Transverse colon (tissue), 4 donors: ENCODE data around the gene PLAU. TPM values are rescaled to one million over a fixed set of nuclear protein-coding genes. Genes with fewer than 3 reads are reported as not detected.
A peak's percentile ranks its signal among the peaks of the same experiment; 100 is the strongest.
"Not testable (repeated sequence)": the region's sequence is repeated elsewhere in the genome, so short reads cannot be mapped to it uniquely, and the experiment has no call there.

Experiments
- DNase-seq: peaks from one replicate; pipeline ENCODE4 v3.0.0-alpha.2; 2019
- H3K27ac ChIP-seq, 4 donors: fragments of 200-600 bp; sonication (generic); 2 replicates each; pipeline ENCODE4 v1.5.1; 2016 to 2018; ENCODE audit warnings: inconsistent platforms in 4 of 4
- H3K27me3 ChIP-seq: fragments of 200-600 bp; sonication (generic); 2 replicates; pipeline ENCODE4 v1.5.1; 2017; ENCODE audit warnings: inconsistent platforms
- H3K36me3 ChIP-seq, 4 donors: fragments of 200-600 bp; sonication (generic); 2 replicates each; pipeline ENCODE4 v1.5.1; 2017 to 2019; ENCODE audit warnings: inconsistent platforms in 4 of 4
- H3K4me1 ChIP-seq, 4 donors: fragments of 200-600 bp; sonication (generic); 2 replicates each; pipeline ENCODE4 v1.5.1; 2017 to 2020; ENCODE audit warnings: inconsistent platforms in 4 of 4
- H3K4me3 ChIP-seq, 4 donors: fragments of 200-600 bp; sonication (generic); 1 replicate in 1 of 4; 2 replicates in 3 of 4; pipeline versions ENCODE4 v1.5.1 to v1.6.1; 2017 to 2019; ENCODE audit warnings: inconsistent platforms in 4 of 4
- H3K9me3 ChIP-seq, 2 donors: fragments of 200-600 bp; sonication (generic); 2 replicates each; pipeline ENCODE4 v1.5.1; 2017 to 2019; ENCODE audit warnings: inconsistent platforms in 2 of 2
- CTCF ChIP-seq, 5 experiments: fragments of 200-600 bp in 3 of 5; fragments of 450-650 bp in 2 of 5; sonication (generic) in 3 of 5; IDR thresholded peaks; 1 replicate in 2 of 5; 2 replicates in 3 of 5; pipeline ENCODE4 v1.5.1; 2016 to 2017; ENCODE audit warnings: antibody characterized with exemption in 5 of 5, inconsistent platforms in 3 of 5, mild to moderate bottlenecking in 2 of 5, moderate library complexity in 1 of 5
- EP300 ChIP-seq: sonication (generic); formaldehyde crosslinking; IDR thresholded peaks from one replicate; pipeline ENCODE4 v1.6.1; 2017; ENCODE audit warnings: antibody characterized with exemption, low read depth
- POLR2A ChIP-seq: fragments of 450-650 bp; IDR thresholded peaks from one replicate; pipeline ENCODE4 v1.6.1; 2016; ENCODE audit warnings: antibody characterized with exemption, mild to moderate bottlenecking, moderate library complexity
- POLR2AphosphoS5 ChIP-seq, 3 donors: sonication (generic); formaldehyde crosslinking; IDR thresholded peaks; one replicate each; pipeline ENCODE4 v1.6.1; 2016; ENCODE audit warnings: antibody characterized with exemption in 3 of 3
- WGBS, 2 donors: methylation state at CpG; one replicate each; pipeline ENCODE4 v1.1.5; 2018; ENCODE audit warnings: low coverage in 1 of 2; 5-methylcytosine and 5-hydroxymethylcytosine counted together
- in situ Hi-C, 4 donors: fragments of 200-750 bp; cut with MboI; loops; one replicate each; pipeline versions ENCODE4 v1.15.0 to v1.15.1; 2017; ENCODE audit warnings: low sequenced_read_pairs in 3 of 4, low pct_ligation_motif_present in 1 of 4, low pct_unique_long_range_greater_than_20kb in 1 of 4
- intact Hi-C: fragments of 100-400 bp; cut with DNase I; formaldehyde crosslinking; loops from one replicate; pipeline ENCODE4 v1.15.1; 2023; ENCODE audit warnings: low total_unique reads
- total RNA-seq, 4 donors: library from RNA; depleted of rRNA; stranded (reverse); fragments of >200 nt; gene quantifications; one replicate each; pipeline ENCODE4 v1.1.0, GENCODE V29; 2016

PLAU gene
- total RNA-seq, 4 donors from 2014 or later, result 0.75 to 8.0 (median 2.3) TPM

- in situ Hi-C loops, result no loop called here
- peaks cover 0 to 26% (median 9%) of the 10 kb centered on the region in 4 donors for H3K4me1 ChIP-seq
- TF ChIP-seq POLR2A (no peak), EP300 (no peak), CTCF (IDR thresholded peaks at IDR 0.05) (no peak), POLR2AphosphoS5 (IDR thresholded peaks at IDR 0.05) (no peak)
Measured at GRCh38 chr10:73917566-73918305, 6.8 kb downstream of the PLAU start.

GRCh38 chr10:73919481-73919880, 8.5 kb downstream of the PLAU start:
- intact Hi-C loops, H3K36me3 ChIP-seq, H3K9me3 ChIP-seq, in situ Hi-C loops, DNase-seq, H3K4me3 ChIP-seq, H3K27me3 ChIP-seq: not testable (repeated sequence)
- peaks cover 0 to 26% (median 9%) of the 10 kb centered on the region in 4 donors for H3K4me1 ChIP-seq
- H3K27ac ChIP-seq, result peak overlapping the region; percentile 27 to 71 (median 48)
- 85 to 91% methylated on average over 6 to 8 of the region's 8 CpGs for WGBS, 2 donors

More at GRCh38 chr10:73917566-73918305, 6.8 kb downstream of the PLAU start:
- DNase-seq, result no peak
- 98 to 100% methylated on average over 2 to 3 of the region's 3 CpGs for WGBS, 2 donors
- Histone ChIP-seq H3K27ac (peak overlapping the region in 3 of 4 donors; percentile 1 to 30 (median 26)), H3K4me3 (no peak overlapping the region), H3K9me3 (no peaks in the 10 kb centered on the region), H3K27me3 (no peaks in the 10 kb centered on the region), H3K36me3 (no peaks in the 10 kb centered on the region)
- intact Hi-C loops, result no loop called here

GRCh38 chr10:73920089-73920488, 9.2 kb downstream of the PLAU start:
- Histone ChIP-seq H3K9me3 (no peaks in the 10 kb centered on the region), H3K27ac (peak overlapping the region; percentile 27 to 71 (median 48)), H3K36me3 (no peaks in the 10 kb centered on the region), H3K4me3 (no peak overlapping the region), H3K4me1 (peaks cover 0 to 26% (median 9%) of the 10 kb centered on the region in 4 donors), H3K27me3 (no peaks in the 10 kb centered on the region)
- in situ Hi-C loops (no loop called here), intact Hi-C loops (no loop called here)
- 43 to 53% methylated on average over 4 of the region's 4 CpGs for WGBS, 2 donors
- TF ChIP-seq CTCF (IDR thresholded peaks at IDR 0.05) (no peak), POLR2AphosphoS5 (IDR thresholded peaks at IDR 0.05) (no peak), EP300 (no peak), POLR2A (no peak)
- DNase-seq, result peak; percentile 17

- Histone ChIP-seq H3K36me3 (no peaks in the 10 kb centered on the region), H3K4me1 (peaks cover 0 to 10% (median 1%) of the 10 kb centered on the region in 4 donors), H3K9me3 (no peaks in the 10 kb centered on the region), H3K4me3 (no peak overlapping the region), H3K27ac (no peak overlapping the region), H3K27me3 (no peaks in the 10 kb centered on the region)
- 87% methylated on average over 4 to 6 of the region's 6 CpGs for WGBS, 2 donors
- in situ Hi-C loops (no loop called here), intact Hi-C loops (no loop called here)
- TF ChIP-seq POLR2AphosphoS5 (IDR thresholded peaks at IDR 0.05) (no peak), CTCF (IDR thresholded peaks at IDR 0.05) (no peak), EP300 (no peak), POLR2A (no peak)
- no peak for DNase-seq
Measured at GRCh38 chr10:73922007-73922863, 11.3 kb downstream of the PLAU start.
